HEK293T (cell line): ENCODE measurements around the gene SLC12A4.
"Not testable (repeated sequence)": the region's sequence is repeated elsewhere in the genome, so short reads cannot be mapped to it uniquely, and the experiment has no call there.

Experiments
- CTCF ChIA-PET: fragments of 350-600 bp; formaldehyde crosslinking; extraction: SDS; loops from one replicate; lab custom pipeline; 2021; ENCODE audit warnings: antibody characterized with exemption, inconsistent platforms; lab: Yijun Ruan, JAX
- POLR2A ChIA-PET: fragments of 350-600 bp; formaldehyde crosslinking; extraction: SDS; loops from one replicate; lab custom pipeline; 2020; ENCODE audit warnings: antibody characterized with exemption, inconsistent platforms; lab: Yijun Ruan, JAX
- DNase-seq: peaks from one replicate; pipeline ENCODE4 v3.0.0; 2012; ENCODE audit warnings: mixed read lengths; ENCODE audit errors: extremely low spot score
- ARNT ChIP-seq: fragments of 450-650 bp; IDR thresholded peaks from 2 replicates; pipeline ENCODE4 v1.6.1; 2017; ENCODE audit warnings: mild to moderate bottlenecking
- BHLHE40 ChIP-seq: fragments of 450-650 bp; IDR thresholded peaks from 2 replicates; pipeline ENCODE4 v1.6.1; 2016; ENCODE audit warnings: mild to moderate bottlenecking, moderate library complexity, borderline replicate concordance
- CTBP1 ChIP-seq: fragments of 450-650 bp; IDR thresholded peaks from 2 replicates; pipeline ENCODE4 v1.6.1; 2016; ENCODE audit warnings: borderline replicate concordance
- ELF4 ChIP-seq: fragments of 450-650 bp; IDR thresholded peaks from 2 replicates; pipeline ENCODE4 v1.6.1; 2017; ENCODE audit warnings: antibody characterized with exemption
- FOXA1 ChIP-seq: fragments of 450-650 bp; IDR thresholded peaks from 2 replicates; pipeline ENCODE4 v1.6.1; 2016; ENCODE audit warnings: mild to moderate bottlenecking
- FOXK2 ChIP-seq: fragments of 450-650 bp; IDR thresholded peaks from 2 replicates; pipeline ENCODE4 v1.6.1; 2016; ENCODE audit warnings: mild to moderate bottlenecking
- FOXM1 ChIP-seq: fragments of 450-650 bp; IDR thresholded peaks from 2 replicates; pipeline ENCODE4 v1.6.1; 2017; ENCODE audit warnings: mild to moderate bottlenecking, borderline replicate concordance
- HDGF ChIP-seq: fragments of 450-650 bp; IDR thresholded peaks from 2 replicates; pipeline ENCODE4 v1.6.1; 2017; ENCODE audit warnings: antibody characterized with exemption, borderline replicate concordance
- L3MBTL2 ChIP-seq: fragments of 450-650 bp; conservative IDR thresholded peaks from 2 replicates; pipeline ENCODE4 v1.6.1; 2016; ENCODE audit warnings: mild to moderate bottlenecking
- LEF1 ChIP-seq: fragments of 450-650 bp; IDR thresholded peaks from 2 replicates; pipeline ENCODE4 v1.6.1; 2017; ENCODE audit warnings: mild to moderate bottlenecking, borderline replicate concordance
- NFRKB ChIP-seq: fragments of 450-650 bp; IDR thresholded peaks from 2 replicates; pipeline ENCODE4 v1.6.1; 2016; ENCODE audit warnings: mild to moderate bottlenecking, moderate library complexity
- SP1 ChIP-seq: fragments of 450-650 bp; IDR thresholded peaks from 2 replicates; pipeline ENCODE4 v1.6.1; 2017
- SUZ12 ChIP-seq: fragments of 450-650 bp; IDR thresholded peaks from 2 replicates; pipeline ENCODE4 v1.6.1; 2016; ENCODE audit warnings: mild to moderate bottlenecking
- TARDBP ChIP-seq: fragments of 450-650 bp; IDR thresholded peaks from 2 replicates; pipeline ENCODE4 v1.6.1; 2016
- ZNF384 ChIP-seq: fragments of 450-650 bp; IDR thresholded peaks from 2 replicates; pipeline ENCODE4 v1.6.1; 2016
- TF ChIP-seq, protein P1 (sequence below): fragments of 450-650 bp; IDR thresholded peaks from 2 replicates; pipeline ENCODE4 v1.6.1; 2016

The SLC12A4 gene

DNA sequence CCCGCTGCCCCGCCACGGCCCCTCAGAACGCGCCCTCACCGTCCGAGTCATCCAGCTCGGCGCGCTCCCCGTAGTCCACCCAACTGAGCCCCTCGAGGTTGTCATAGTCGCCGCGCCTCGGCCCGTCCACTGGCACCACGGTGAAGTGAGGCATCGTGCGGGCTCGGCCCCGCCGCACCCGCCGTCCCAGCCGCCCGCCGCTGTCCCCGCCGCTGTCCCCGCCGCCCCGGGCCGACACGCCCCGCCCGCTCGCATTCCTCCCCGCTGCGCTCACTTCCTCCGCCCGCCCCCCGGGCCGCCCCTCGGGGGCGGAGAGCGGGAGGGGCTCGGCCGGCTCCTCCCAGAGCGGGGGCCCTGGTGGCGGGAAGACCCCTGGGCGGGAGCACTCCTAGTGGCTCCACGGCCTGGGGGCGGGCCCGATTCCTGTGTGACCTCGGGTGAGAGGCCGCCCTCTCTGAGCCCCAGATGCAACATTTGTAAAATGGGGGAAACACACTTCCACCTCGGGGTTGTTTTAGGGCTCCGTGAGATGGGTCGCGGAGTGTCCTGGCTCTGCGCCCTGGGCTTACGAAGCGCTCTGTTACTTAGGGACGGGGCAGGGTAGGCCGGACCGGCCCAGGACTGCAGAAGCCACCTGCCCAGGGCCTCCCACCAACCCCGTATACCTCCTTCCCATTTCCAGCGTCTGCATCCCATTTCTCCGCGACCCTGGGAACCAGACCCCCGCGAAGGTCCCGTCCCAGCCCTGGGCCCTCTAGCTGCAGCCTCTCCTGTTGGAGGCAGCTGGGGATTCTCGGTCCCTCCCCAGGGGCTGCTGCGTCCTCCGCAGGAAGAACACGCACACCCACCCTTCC is at the start of gene SLC12A4:
Gene SLC12A4, minus strand, starts transcription at position 238 of the 854 bp plus-strand sequence. Its CDS starts 84 bp downstream, at position 154.
- DNase-seq = peak; percentile 85
- CTCF ChIA-PET = interaction anchor here (0.6 to 1.1 kb wide), 2 partner anchors 65 to 398 kb away, joined by 3 read pairs; no protein-coding TSS in a partner anchor
- TF ChIP-seq CTBP1 (no peak), FOXM1 (peak; percentile 76; the same call in 1 of the 2 replicates), BHLHE40 (no peak), ELF4 (no peak)
- TF ChIP-seq, protein P1, sequence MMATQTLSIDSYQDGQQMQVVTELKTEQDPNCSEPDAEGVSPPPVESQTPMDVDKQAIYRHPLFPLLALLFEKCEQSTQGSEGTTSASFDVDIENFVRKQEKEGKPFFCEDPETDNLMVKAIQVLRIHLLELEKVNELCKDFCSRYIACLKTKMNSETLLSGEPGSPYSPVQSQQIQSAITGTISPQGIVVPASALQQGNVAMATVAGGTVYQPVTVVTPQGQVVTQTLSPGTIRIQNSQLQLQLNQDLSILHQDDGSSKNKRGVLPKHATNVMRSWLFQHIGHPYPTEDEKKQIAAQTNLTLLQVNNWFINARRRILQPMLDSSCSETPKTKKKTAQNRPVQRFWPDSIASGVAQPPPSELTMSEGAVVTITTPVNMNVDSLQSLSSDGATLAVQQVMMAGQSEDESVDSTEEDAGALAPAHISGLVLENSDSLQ = no peak
- POLR2A ChIA-PET = no interaction called here

DNA sequence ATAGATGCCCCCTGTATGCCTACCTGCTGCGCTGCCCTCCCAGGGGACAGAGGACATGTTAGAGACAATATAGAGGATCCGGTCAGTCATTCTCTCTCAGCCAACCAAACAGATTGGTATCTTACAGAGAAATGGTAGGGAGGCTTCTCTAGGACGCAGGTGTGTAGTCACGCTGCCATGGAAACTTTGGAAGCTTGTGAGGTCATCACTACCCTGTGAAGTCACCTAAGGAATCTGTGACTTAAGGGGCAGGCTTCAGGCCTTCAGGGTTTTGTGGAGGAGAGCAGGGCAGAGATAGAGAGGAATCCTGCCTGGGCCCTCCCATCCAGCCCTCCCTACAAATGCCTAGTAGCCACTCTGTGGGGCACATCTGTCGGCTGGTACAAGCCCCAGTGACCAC is 47.2 kb upstream of the SLC12A4 start, which contains the start of gene DPEP2NB:
Gene DPEP2NB, minus strand, starts transcription at position 231 of the 400 bp plus-strand sequence. Its CDS starts 141 bp downstream, at position 90.
- no peak for DNase-seq
- POLR2A ChIA-PET = no interaction called here
- no peak for TF ChIP-seq SUZ12
- CTCF ChIA-PET = no interaction called here

DNA sequence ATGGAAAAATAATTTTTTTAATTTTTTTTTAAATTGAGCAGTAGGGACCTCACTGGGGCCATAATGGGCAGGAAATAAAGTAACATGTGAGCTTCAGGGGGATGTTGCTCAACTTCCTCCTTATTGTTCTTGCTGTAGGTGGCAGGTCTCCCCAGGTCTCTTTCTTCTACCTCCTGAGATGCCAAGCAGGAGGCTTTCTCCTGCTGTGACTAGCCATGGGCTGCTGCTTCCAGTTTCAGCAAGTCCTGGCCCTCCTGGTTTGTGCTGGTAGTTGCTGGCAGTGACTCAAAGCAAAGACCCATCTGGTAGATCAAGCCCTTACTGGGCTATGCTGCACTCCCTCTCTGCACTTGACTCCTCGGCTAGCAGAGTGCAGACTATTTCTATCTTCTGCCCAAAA is 45.0 kb upstream of the SLC12A4 start:
- CTCF ChIA-PET = no interaction called here
- DNase-seq = no peak
- TF ChIP-seq HDGF (no peak), ELF4 (no peak), TARDBP (no peak), ARNT (no peak), FOXK2 (no peak), BHLHE40 (no peak), NFRKB (no peak), ZNF384 (no peak), FOXM1 (no peak), L3MBTL2 (no peak), CTBP1 (no peak), SP1 (no peak)
- TF ChIP-seq, protein P1 = no peak
- POLR2A ChIA-PET = interaction anchor here (1.1 kb wide), 1 partner anchor 10 kb away, joined by 6 read pairs; the partner anchor contains the start of genes DDX28 and DUS2

DNA sequence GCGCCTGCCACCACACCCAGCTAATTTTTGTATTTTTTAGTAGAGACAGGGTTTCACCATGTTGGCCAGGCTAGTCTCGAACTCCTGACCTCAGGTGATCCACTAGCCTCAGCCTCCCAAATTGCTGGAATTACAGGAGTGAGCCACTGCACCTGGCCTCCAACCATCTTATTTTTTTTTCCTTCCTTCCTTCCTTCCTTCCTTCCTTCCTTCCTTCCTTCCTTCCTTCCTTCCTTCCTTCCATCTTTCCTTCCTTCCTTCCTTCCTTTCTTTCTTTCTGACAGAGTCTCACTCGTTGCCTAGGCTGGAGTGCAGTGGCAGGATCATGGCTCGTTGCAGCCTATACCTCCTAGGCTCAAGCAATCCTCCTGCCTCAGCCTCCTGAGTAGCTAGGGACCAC is 41.4 kb upstream of the SLC12A4 start:
- CTCF ChIA-PET = interaction anchor here (0.7 kb wide), 1 partner anchor 30 kb away, joined by 3 read pairs; no protein-coding TSS in a partner anchor
- POLR2A ChIA-PET, DNase-seq: not testable (repeated sequence)

DNA sequence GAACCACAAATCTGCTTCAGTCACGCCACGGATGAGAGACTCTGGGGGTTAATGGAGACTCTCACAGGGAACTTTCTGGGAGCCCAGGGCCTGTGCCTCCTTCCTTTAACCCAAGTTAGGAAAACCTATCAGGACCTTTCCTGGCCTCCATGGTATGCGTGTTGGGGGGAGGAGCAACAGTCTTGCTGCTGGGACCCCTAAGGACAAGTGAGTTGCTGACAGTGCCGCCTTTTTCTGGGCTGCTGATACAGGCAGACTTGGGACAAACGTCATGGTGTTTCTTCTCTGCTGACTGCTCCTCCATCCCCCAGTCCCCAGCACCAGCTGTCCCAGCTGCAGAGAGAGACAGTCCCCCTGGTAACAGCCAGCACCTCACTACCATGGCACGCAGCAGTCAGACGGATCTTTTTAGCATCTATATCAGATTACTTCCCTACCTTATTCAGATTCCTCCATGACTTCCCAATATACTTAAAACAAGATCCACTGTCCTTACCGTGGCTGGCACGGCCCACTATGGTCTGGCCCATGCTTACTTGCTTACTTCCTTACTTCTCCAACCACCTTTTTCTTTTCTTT is 40.8 kb upstream of the SLC12A4 start:
- POLR2A ChIA-PET = no interaction called here
- TF ChIP-seq, protein P1 = no peak
- TF ChIP-seq LEF1 (no peak), NFRKB (no peak), BHLHE40 (no peak), SUZ12 (no peak), FOXA1 (no peak), ZNF384 (no peak)
- no peak for DNase-seq
- CTCF ChIA-PET = no interaction called here

DNA sequence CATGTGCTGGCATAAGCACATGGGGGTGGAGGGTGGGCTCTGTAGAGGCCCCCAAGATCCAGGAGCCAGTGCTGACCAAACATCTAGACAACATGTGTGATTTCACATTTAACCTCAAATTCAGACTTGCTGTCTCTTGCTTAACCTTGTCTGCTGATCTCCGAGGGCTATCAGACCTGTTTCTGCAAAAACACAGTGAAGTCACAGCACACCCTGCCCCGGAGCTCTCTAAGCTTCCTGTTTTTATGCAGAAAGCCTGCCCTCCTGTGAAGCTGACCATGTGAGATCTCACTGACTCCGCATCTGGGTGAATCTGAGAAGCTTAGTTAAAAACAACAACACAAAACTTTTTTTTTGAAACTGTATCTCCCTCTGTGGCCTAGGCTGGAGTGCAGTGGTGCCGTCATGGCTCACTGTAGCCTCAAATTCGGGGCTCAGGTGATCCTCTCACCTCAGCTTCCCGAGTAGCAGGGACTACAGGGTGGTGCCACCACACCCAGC is 37.4 kb upstream of the SLC12A4 start:
- POLR2A ChIA-PET = interaction anchor here (1.1 to 2.2 kb wide), 2 partner anchors 17 to 20 kb away, joined by 4 to 13 read pairs; partner anchors contain the start of genes DDX28 and DUS2
- TF ChIP-seq NFRKB (no peak), ARNT (no peak)
- CTCF ChIA-PET = interaction anchor here (1.5 kb wide), 1 partner anchor 35 kb away, joined by 4 read pairs; no protein-coding TSS in a partner anchor
- DNase-seq = no peak

DNA sequence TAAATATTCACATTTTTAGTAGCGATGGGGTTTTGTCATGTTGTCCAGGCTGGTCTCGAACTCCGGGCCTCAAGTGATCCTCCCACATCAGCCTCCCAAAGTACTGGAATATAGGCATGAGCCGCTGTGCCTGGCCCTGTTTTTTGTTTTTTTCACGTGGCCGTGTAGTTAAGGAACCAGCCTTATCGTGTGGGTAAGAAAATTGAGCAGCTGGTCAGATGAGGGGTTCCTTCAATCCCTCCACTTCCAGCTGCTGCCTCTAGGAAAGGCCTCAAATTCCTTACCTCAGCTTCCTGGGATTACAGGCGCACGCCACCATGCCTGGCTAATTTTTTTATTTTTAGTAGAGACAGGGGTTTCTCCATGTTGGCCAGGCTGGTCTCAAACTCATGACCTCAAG is 36.8 kb upstream of the SLC12A4 start:
- DNase-seq = no peak
- POLR2A ChIA-PET = interaction anchor here (1.0 to 2.2 kb wide), 2 partner anchors 17 to 20 kb away, joined by 3 to 13 read pairs; partner anchors contain the start of genes DDX28 and DUS2
- CTCF ChIA-PET = interaction anchor here (1.5 kb wide), 1 partner anchor 36 kb away, joined by 4 read pairs; no protein-coding TSS in a partner anchor
- no peak for TF ChIP-seq ZNF384
- TF ChIP-seq, protein P1 = no peak
- no peak for TF ChIP-seq NFRKB
- no peak for TF ChIP-seq TARDBP
